GM21528 (cell line): ENCODE data around the gene REM2.
"Not testable (repeated sequence)": the region's sequence is repeated elsewhere in the genome, so short reads cannot be mapped to it uniquely, and the experiment has no call there.

ENCODE experiments used
- ATAC-seq: cut with Tn5 transposase; IDR thresholded peaks from one replicate; pipeline ENCODE4 v1.9.1; 2021; ENCODE audit warnings: mild to moderate bottlenecking, moderate library complexity; ENCODE audit not compliant: unreplicated experiment, low FRiP score

The REM2 gene

GRCh38 chr14:22848351-22849164 is 34.5 kb upstream of the REM2 start:
- ATAC-seq = no peak

- no peak for ATAC-seq
Observed at GRCh38 chr14:22849212-22849819, 33.7 kb upstream of the REM2 start.

- ATAC-seq = no peak
Observed at GRCh38 chr14:22850944-22851764, 31.9 kb upstream of the REM2 start.

- not testable (repeated sequence) for ATAC-seq
Observed at GRCh38 chr14:22852178-22852577, 30.8 kb upstream of the REM2 start.

GRCh38 chr14:22852599-22852939 is 30.5 kb upstream of the REM2 start:
- no peak for ATAC-seq

GRCh38 chr14:22852940-22853767 is 29.9 kb upstream of the REM2 start:
- peak; percentile 64 for ATAC-seq

GRCh38 chr14:22854296-22854695 is 28.7 kb upstream of the REM2 start:
- not testable (repeated sequence) for ATAC-seq

GRCh38 chr14:22854963-22855724 is 27.9 kb upstream of the REM2 start:
- no peak for ATAC-seq

- ATAC-seq = no peak
Observed at GRCh38 chr14:22856428-22856827, 26.6 kb upstream of the REM2 start.

GRCh38 chr14:22860377-22860776 is 22.6 kb upstream of the REM2 start:
- not testable (repeated sequence) for ATAC-seq

- ATAC-seq = no peak
Observed at GRCh38 chr14:22861651-22862050, 21.4 kb upstream of the REM2 start.

- ATAC-seq = no peak
Observed at GRCh38 chr14:22864979-22865378, 18.0 kb upstream of the REM2 start.

- no peak for ATAC-seq
Observed at GRCh38 chr14:22865424-22866405, 17.3 kb upstream of the REM2 start.

GRCh38 chr14:22866874-22867273 is 16.1 kb upstream of the REM2 start:
- ATAC-seq = no peak

GRCh38 chr14:22870811-22871223 is 12.2 kb upstream of the REM2 start:
- ATAC-seq = peak; percentile 41

GRCh38 chr14:22871224-22872032 is 11.6 kb upstream of the REM2 start, which contains the start of gene LRP10:
TSS of gene LRP10 (plus strand) at chr14:22871740. CDS start at chr14:22872304, 564 bp downstream.
- peak; percentile 80 for ATAC-seq

GRCh38 chr14:22872033-22872832 is 10.8 kb upstream of the REM2 start:
- peak; percentile 14 for ATAC-seq
